KOPT-K1 (cell line): ENCODE measurements around the gene RTP3.

Experiments used
- H3K27ac ChIP-seq: fragments of 200-600 bp; sonication (generic); 2 replicates; pipeline ENCODE4 v1.5.1; 2016; ENCODE audit warnings: antibody characterized with exemption, mild to moderate bottlenecking, low read depth, low read length; ENCODE audit not compliant: poor library complexity, severe bottlenecking
- H3K36me3 ChIP-seq: fragments of 200-600 bp; sonication (generic); 2 replicates; pipeline ENCODE4 v1.5.1; 2017; ENCODE audit warnings: antibody characterized with exemption, mild to moderate bottlenecking, low read length, moderate library complexity; ENCODE audit not compliant: insufficient read depth
- H3K9me3 ChIP-seq: fragments of 200-600 bp; sonication (generic); 2 replicates; pipeline ENCODE4 v1.5.1; 2017; ENCODE audit warnings: antibody characterized with exemption, low read length, mild to moderate bottlenecking; ENCODE audit not compliant: insufficient read depth, poor library complexity, severe bottlenecking

Gene RTP3

DNA sequence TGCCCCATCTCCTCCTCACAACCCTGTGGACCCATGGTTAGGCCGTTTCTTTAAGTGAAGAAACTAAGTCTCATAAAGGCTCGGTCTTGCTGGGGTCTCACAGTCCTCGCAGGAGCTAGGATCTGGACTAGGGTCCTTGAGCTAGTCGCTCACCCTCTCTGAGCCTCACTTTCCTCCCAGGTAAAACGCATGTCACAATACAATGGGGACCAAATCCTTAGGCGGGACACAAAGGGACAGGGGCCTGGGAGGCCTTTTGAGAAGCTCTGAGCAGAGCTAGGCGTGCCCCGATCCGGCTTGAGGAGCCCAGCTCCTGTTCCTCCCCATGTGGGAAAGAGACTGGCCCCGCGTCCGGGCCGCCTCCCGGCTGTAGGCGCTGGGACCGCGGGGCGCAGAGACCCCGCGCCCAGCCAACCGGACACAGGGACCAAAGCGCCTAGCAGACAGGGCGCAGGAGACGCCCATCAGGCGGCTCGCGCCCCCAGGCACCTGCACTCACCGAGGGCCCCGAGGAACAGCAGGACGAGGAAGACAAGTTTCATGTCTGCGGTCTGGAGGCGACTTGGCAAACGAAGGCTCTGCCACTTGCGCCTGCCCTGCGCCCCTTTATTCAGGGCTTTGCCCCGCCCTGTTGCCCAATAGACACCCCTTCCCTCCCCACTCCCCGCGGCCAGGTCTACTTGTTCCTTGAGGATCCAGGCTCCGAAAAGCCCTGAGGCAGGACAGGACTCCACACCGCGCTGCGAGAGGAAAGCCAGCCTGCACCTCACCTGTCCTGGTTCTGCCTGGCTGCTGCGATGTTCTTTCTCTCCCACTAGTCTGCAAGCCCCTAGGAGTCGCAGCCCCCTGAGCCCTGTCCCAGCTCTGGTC lies 33.2 kb upstream of the RTP3 start, which contains the start of gene LTF:
TSS of gene LTF (minus strand) at position 580 of the 870 bp plus-strand sequence. CDS start at position 542, 38 bp downstream.
- Histone ChIP-seq H3K36me3 (no peaks in the 10 kb centered on the region), H3K27ac (no peak within 1 kb of the TSS), H3K9me3 (no peaks in the 10 kb centered on the region)

DNA sequence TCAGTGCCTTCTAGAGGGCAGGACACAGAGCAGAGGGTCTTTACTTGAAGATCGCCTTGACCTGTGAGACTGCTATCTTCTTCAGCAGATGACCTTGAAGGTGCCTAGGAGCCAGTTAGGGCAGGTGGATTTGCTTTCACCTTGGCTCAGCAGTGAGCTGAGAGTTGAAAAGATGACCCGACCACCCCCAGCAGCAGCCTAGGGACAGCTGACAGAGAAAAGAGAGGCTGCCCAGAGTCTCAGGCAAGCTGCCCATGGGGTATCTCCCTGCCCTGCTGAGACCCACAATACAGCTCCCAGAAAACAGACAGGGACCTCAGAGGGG lies 32.6 kb upstream of the RTP3 start:
- no peaks in the 10 kb centered on the region for H3K36me3 ChIP-seq
- no peaks in the 10 kb centered on the region for H3K9me3 ChIP-seq
- no peak overlapping the region for H3K27ac ChIP-seq

DNA sequence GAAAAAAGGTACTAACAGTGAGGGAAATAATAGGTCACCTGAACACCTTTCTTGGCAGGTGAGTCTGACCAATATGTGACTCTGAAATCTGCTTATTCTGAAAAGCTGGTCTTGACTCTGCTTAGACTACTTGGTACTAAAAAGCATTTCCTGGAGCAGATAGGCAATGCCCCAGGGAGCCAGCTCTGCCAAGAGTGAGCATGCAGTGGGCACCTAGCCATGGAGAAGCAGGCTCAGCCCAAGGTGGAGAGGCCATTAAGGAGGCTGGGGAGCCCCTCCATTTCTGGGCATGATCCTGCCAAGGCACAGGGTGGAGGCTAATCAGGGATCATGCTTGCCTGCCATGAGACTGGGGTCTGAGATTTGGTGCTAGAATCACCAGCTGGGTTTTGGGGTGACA lies 31.5 kb upstream of the RTP3 start:
- Histone ChIP-seq H3K9me3 (no peaks in the 10 kb centered on the region), H3K36me3 (no peaks in the 10 kb centered on the region), H3K27ac (no peak overlapping the region)

DNA sequence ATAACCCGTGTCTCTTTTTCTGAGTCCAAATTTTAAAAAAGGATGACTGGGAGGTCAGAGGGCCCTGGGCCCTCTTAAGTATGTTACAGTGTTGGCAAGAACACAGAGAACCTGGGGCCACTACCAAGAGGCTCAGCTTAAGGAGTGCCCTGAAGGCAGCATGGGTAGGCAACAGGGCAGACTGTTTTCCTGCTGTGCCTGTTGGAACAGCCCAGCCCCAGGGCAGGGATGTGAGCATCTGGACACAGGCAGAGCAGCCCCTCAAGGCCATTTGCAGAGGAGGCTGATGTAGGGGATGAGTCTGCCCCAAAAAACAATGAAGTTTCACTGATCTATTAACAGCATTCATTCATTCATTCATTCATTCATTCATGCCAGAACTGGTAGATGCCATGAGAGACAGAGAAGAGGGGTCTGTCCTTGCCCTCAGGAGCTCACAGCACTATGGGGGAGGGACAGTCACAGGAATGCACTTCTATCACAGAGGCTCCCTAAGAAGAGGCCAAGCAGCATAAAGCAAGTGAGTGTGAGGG lies 30.8 kb upstream of the RTP3 start:
- Histone ChIP-seq H3K36me3 (no peaks in the 10 kb centered on the region), H3K9me3 (no peaks in the 10 kb centered on the region), H3K27ac (no peak overlapping the region)

DNA sequence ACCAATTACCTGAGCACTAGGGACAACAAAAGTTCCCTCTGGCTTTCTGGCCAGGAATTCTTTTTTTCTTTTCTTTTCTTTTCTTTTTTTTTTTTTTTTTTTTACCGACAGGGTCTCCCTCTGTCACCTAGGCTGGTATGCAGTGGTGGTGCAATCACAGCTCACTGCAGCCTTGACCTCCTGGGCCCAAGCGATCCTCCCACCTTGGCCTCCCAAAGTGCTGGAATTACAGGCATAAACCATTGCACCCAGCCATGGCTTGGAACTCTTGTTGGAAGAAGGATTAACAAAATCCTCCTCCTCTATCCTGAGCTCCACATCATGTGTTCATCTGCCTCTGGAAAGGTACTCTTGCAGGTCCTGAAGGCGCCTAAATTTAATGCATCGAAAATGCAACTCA lies 30.2 kb upstream of the RTP3 start:
- Histone ChIP-seq H3K36me3 (no peaks in the 10 kb centered on the region), H3K27ac (no peak overlapping the region), H3K9me3 (no peaks in the 10 kb centered on the region)

DNA sequence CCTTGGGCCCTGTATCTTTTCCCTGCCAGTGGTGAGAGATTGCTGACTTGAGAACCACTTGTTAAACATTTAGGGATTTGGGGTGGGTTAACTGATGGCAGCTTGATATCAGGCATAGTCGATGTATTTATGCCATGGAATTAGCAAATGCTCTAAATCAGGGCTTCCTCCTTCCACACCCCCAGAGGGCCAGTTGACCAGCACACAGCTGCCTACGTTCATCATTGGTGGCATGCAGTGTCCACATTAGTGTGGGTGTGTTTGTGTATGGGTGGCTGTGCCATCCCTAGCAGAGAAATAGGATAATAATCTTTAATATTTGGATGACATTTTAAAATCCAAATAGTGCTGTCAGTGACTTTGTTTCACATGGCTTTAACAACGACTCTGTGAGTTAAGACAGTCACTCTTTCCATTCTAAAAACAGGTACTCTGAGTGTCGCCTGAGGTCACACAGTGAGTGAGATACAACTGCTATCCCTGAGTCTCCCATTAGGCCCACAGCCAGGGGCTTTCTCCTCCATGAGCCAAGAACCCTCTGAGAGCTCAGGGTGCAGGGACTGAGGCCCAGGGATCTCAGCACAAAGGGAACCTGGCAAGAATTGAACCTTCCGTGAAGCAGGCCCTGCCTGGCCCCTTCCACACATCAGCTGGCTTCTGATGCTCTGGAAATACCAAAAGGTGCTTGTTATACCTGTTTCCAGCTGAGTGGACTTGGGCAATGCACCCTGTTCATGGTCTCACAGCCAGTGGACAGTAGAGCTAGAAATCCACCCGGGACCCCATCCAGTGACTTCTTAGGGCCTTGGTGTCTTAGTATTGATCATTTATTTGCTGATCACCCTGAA lies 28.8 kb upstream of the RTP3 start:
- Histone ChIP-seq H3K9me3 (no peaks in the 10 kb centered on the region), H3K27ac (no peak overlapping the region), H3K36me3 (no peaks in the 10 kb centered on the region)

DNA sequence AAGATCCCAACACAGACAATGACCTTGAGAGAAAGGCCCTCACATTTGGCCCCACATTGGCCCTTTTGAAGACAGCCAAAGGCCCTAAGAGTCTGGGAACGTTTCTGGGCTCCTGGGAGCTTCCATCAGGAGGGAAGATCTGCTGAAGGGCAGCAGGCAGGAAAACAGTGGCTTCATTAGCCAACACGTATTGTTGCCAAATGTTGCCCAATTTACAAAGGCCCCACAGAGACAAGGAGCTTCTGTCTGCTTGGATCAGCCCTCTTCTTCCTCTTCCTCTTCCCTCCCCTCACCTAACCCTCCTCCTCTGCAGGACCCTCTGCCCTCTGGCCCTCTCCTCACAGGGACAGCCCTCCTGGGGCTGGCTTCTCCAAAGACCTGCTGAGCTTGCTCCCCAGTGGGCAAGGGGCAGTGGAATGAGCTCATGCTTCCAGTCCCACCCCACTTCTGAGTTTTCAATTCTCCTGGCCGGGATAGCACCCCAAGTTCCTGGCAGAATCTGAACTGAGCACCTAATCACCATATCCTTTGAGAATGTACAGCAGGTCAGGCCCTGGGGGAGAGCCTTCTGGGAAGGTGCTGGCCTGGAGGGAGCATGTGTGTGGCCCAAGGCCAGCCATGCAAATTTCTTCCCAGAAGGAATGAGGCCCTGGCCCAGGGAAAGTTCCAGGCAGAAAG lies 28.0 kb upstream of the RTP3 start:
- peaks cover 3% of the 10 kb centered on the region for H3K9me3 ChIP-seq

DNA sequence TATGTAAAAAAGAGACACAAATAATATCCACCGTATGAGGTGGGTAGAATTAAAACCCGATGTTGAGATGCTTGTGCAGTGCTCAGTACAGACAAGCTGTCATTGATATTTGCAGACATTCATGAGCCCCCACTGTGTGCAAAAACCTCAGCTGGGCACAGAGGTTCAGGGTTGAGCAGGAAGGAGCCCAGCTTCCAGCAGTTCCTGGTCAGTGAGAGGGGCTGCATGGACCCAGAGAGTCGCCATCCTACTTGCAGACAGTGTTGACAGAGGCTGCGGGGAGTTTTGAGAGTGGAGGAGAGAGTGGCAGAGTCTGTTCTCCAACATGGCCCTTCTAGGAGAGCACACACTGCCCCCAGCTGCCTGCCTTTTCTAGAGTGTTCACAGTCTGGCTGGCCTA lies 26.9 kb upstream of the RTP3 start:
- Histone ChIP-seq H3K27ac (no peak overlapping the region), H3K9me3 (peaks cover 9% of the 10 kb centered on the region), H3K36me3 (no peaks in the 10 kb centered on the region)

More for the DNA sequence above, 28.0 kb upstream of the RTP3 start:
- Histone ChIP-seq H3K36me3 (no peaks in the 10 kb centered on the region), H3K27ac (no peak overlapping the region)

DNA sequence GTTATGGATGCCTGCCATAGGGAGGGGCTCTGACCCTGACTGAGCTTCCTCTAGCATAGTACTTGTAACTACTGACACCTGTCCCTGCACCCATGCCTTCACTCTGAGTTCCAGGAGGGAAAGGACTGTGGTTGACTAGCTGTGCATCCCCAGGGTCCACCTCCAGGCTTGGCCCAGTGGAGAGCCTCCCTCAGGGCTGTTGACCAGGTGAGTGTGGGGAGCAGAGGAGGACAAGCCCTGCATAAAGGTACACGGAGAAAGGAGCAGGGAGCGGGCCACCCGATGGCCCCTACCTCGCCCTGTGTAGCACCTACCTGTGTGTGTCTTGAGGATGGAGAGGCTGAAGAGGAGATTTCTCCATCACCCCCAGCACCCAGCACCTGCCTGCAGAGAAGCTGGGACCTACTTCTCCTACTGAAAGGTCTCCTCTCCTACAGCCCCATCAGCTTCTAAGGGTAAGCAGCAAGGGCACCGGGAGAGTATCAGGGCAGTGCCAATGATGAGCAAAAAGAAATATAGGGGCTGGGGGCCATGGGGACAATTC lies 26.3 kb upstream of the RTP3 start:
- Histone ChIP-seq H3K27ac (no peak overlapping the region), H3K36me3 (no peaks in the 10 kb centered on the region), H3K9me3 (peaks cover 9% of the 10 kb centered on the region)

DNA sequence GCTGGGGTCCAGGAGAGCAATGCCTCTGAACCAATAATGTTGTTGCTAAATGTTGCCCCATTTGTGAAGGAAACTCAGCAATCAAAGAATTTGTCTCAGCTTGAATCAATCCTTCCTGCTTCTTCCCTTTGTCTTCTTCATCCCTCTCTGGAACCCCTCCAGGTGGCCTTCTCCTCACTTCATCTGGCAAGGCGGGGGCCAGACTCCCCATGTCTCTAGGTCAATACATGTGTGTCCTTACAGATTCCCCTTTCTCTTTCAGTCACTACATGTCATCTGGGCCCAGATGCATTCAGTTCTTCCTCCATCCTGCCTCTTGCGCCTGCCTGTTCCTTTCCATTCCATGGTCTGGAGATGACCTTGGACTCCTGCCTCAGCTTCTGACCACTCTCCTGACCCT lies 25.0 kb upstream of the RTP3 start:
- H3K36me3 ChIP-seq, result no peaks in the 10 kb centered on the region
- peaks cover 9% of the 10 kb centered on the region for H3K9me3 ChIP-seq

DNA sequence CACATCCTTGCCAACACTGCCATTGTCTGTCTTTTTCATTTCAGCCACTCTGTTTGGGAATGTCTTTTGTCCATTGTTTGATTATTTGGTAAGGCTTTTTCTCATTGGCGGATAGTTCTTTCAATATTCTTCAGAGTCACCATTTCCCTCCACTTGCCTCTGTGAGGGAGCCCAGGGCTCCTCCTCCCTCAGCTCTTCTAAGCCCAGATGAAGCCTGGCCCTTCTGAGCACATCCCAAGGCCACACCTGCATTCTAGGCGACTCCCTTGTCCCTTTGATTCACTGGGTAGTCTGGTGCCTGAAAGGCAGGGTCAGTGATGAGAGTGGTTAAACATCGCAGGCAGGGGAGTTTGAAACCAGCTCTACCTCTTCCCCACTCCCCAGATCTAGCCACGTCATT lies 20.6 kb upstream of the RTP3 start:
- Histone ChIP-seq H3K9me3 (peaks cover 9% of the 10 kb centered on the region), H3K36me3 (no peaks in the 10 kb centered on the region), H3K27ac (no peak overlapping the region)

More for the DNA sequence above, 25.0 kb upstream of the RTP3 start:
- H3K27ac ChIP-seq, result no peak overlapping the region

DNA sequence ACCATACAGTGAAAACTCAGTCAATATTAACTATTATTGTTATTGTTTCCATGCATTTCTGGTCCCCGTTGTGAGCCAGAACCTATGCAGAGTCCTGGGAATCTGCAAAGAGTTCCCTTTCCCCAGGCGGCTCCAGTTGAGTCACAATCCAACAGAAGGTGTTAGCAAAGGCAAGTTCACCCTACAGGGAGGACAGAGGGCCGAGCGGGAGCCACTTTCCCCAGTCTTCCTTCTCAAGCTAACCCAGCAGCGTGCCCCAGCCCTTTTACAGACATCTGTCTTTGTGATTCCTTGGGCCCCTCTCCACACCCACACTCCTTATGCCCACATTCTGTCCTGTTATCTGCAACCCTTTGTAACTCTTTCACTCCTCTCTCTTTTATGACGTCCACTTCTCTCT lies 20.0 kb upstream of the RTP3 start:
- Histone ChIP-seq H3K27ac (no peak overlapping the region), H3K36me3 (no peaks in the 10 kb centered on the region), H3K9me3 (peaks cover 9% of the 10 kb centered on the region)

DNA sequence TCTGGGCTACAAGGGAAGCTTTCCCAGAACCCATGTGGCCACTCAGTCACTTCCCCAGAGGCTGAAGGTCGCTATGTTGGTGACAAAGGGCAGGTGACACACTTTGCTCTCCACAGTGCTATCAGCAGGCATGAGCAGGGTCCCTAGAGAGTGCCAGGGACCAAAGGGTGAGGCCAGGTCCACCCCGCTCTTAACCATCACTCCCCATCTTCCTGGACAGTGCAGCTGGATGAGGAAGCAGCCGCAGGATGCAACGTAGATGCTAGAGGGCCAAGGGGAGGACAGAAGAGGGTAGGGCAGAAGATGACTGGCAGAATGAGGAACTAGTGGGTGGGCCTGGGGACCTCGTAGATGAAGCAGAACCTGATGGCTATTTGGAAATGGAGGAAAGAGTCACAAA lies 19.4 kb upstream of the RTP3 start:
- Histone ChIP-seq H3K36me3 (no peaks in the 10 kb centered on the region), H3K9me3 (peaks cover 9% of the 10 kb centered on the region), H3K27ac (no peak overlapping the region)

DNA sequence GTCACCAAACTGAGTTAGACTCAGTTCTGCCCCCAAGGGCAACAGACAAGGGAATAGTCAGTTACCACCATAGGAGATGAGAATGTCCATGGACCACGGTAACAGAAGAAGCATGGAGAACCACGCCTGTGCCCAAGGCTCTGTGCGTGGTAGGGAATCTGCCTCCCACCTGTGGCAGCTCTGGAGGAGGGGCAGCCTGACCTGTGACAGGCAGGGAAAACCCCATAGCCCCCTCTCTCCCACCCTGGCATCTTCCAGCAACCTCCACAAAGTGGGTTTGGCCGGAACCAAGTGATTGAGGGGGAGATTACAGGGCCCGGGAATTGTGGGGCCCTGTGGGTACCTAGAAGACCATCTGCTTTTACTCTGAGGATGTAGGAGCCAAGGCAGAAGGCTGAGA lies 18.8 kb upstream of the RTP3 start:
- H3K36me3 ChIP-seq, result no peaks in the 10 kb centered on the region
- H3K9me3 ChIP-seq, result peaks cover 9% of the 10 kb centered on the region
- H3K27ac ChIP-seq, result no peak overlapping the region

DNA sequence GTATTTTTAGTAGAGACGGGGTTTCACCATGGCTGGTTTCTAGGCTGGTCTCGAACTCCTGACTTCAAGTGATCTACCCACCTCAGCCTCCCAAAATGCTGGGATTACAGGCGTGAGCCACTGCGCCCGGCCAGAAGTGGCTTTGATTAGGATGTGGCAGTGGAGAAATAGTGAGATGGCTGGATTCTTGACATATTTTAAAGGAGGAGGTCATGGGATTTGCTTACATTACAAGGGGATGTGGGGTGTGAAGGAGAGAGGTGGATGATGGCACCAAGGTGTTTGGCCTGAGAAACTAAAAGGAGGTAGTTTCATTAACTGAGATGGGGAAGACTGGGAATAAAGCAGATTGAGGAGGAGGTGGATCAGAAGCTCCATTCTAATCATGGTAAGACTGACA lies 18.1 kb upstream of the RTP3 start:
- Histone ChIP-seq H3K27ac (no peak overlapping the region), H3K36me3 (no peaks in the 10 kb centered on the region), H3K9me3 (peaks cover 7% of the 10 kb centered on the region)
